HCT116 (cell line): ENCODE measurements around the gene LRBA. TPM values are rescaled to one million over a fixed set of nuclear protein-coding genes. Genes with fewer than 3 reads are reported as not detected.

Source experiments
- ATAC-seq: fragments of 200-7000 bp; cut with Tn5 transposase; 2 replicates; pipeline ENCODE4 v1.9.1; 2020; ENCODE audit warnings: mild to moderate bottlenecking, moderate library complexity
- BruUV-seq: library from RNA; stranded (reverse); fragments of 400-500 nt; replicated peaks from 2 replicates; lab custom pipeline; 2021; lab: Mats Ljungman, UMichigan
- CTCF ChIA-PET: fragments of 300-600 bp; sonication (Branson Sonifier 250); formaldehyde crosslinking; loops from one replicate; lab custom pipeline; 2021; ENCODE audit warnings: antibody characterized with exemption; lab: Charles Lee
- POLR2A ChIA-PET: fragments of 300-600, 350-600 bp; sonication (Branson Sonifier 250); formaldehyde crosslinking; loops from one replicate; lab custom pipeline; 2021; ENCODE audit warnings: antibody characterized with exemption; lab: Charles Lee
- RAD21 ChIA-PET, 2 experiments: fragments of 300-600 bp; sonication (Branson Sonifier 250); formaldehyde crosslinking; loops; one replicate each; lab custom pipeline; 2023; ENCODE audit warnings: low total read pairs in 2 of 2; ENCODE audit not compliant: uncharacterized antibody in 2 of 2, unreplicated experiment in 2 of 2, low non-redundant PET in 1 of 2; lab: Charles Lee
- DNase-seq: peaks from one replicate; pipeline ENCODE4 v3.0.0-alpha.2; 2010; ENCODE audit warnings: low read depth, low spot score
- H2AFZ ChIP-seq: fragments of 200-600 bp; shearing (Covaris generic), sonication (generic); 2 replicates; pipeline ENCODE4 v1.6.1; 2017; ENCODE audit warnings: low read depth, mixed run types, mixed read lengths, antibody characterized with exemption, low read length; ENCODE audit not compliant: poor library complexity, severe bottlenecking
- H3K27ac ChIP-seq: 2 replicates; pipeline ENCODE4 v1.5.1; 2012; ENCODE audit warnings: low read depth, low read length
- H3K27me3 ChIP-seq: fragments of 200-600 bp; sonication (generic); 2 replicates; pipeline ENCODE4 v1.6.1; 2016; ENCODE audit warnings: mixed run types, low read length, mixed read lengths; ENCODE audit not compliant: insufficient read depth
- H3K36me3 ChIP-seq, 2 experiments: fragments of 200-500 bp in 1 of 2; fragments of 200-600 bp in 1 of 2; sonication (Bioruptor generic) in 1 of 2; sonication (generic) in 1 of 2; 2 replicates each; pipeline versions ENCODE4 v1.5.1 to v1.6.1; 2014 to 2016; ENCODE audit warnings: low read length in 2 of 2, inconsistent platforms in 1 of 2, mixed read lengths in 1 of 2, mixed run types in 1 of 2; ENCODE audit not compliant: insufficient read depth in 2 of 2, control insufficient read depth in 1 of 2
- H3K4me1 ChIP-seq, 2 experiments: fragments of 200-600 bp in 1 of 2; sonication (generic) in 1 of 2; 2 replicates each; pipeline versions ENCODE4 v1.5.1 to v1.6.1; 2012 to 2017; ENCODE audit warnings: low read length in 2 of 2, inconsistent platforms in 1 of 2, mild to moderate bottlenecking in 1 of 2, mixed read lengths in 1 of 2, mixed run types in 1 of 2, moderate library complexity in 1 of 2; ENCODE audit not compliant: insufficient read depth in 2 of 2, control insufficient read depth in 1 of 2
- H3K4me2 ChIP-seq: fragments of 200-600 bp; sonication (generic); 2 replicates; pipeline ENCODE4 v1.6.1; 2017; ENCODE audit warnings: mixed run types, low read length, mixed read lengths
- H3K4me3 ChIP-seq, 2 experiments: fragments of 200-600 bp in 1 of 2; sonication (generic) in 1 of 2; replicated peaks in 1 of 2; 2 replicates each; pipeline ENCODE4 v1.5.1; 2011 to 2016; ENCODE audit warnings: low read length in 2 of 2, control low read depth in 1 of 2, low read depth in 1 of 2, mild to moderate bottlenecking in 1 of 2, mixed read lengths in 1 of 2, mixed run types in 1 of 2
- H3K79me2 ChIP-seq: fragments of 200-600 bp; sonication (generic); 2 replicates; pipeline ENCODE4 v1.6.1; 2017; ENCODE audit warnings: mild to moderate bottlenecking, mixed run types, low read length, moderate library complexity, mixed read lengths; ENCODE audit not compliant: insufficient read depth
- H3K9ac ChIP-seq: fragments of 200-600 bp; sonication (generic); 2 replicates; pipeline ENCODE4 v1.6.1; 2016; ENCODE audit warnings: low read length, mixed read lengths
- H3K9me2 ChIP-seq: fragments of 200-600 bp; sonication (generic), shearing (Covaris generic); 2 replicates; pipeline ENCODE4 v1.6.1; 2017; ENCODE audit warnings: mixed run types, mild to moderate bottlenecking, moderate library complexity; ENCODE audit not compliant: insufficient read depth
- H3K9me3 ChIP-seq, 2 experiments: fragments of 200-500 bp in 1 of 2; fragments of 200-600 bp in 1 of 2; sonication (Bioruptor generic) in 1 of 2; sonication (generic) in 1 of 2; 2 replicates each; pipeline ENCODE4 v1.6.1; 2014 to 2017; ENCODE audit warnings: low read length in 2 of 2, mixed read lengths in 2 of 2, inconsistent platforms in 1 of 2, low read depth in 1 of 2, mild to moderate bottlenecking in 1 of 2, mixed run types in 1 of 2, moderate library complexity in 1 of 2; ENCODE audit not compliant: control insufficient read depth in 1 of 2, insufficient read depth in 1 of 2
- H4K20me1 ChIP-seq: fragments of 200-600 bp; sonication (generic), shearing (Covaris generic); 2 replicates; pipeline ENCODE4 v1.6.1; 2017; ENCODE audit warnings: mixed run types, mild to moderate bottlenecking, moderate library complexity; ENCODE audit not compliant: insufficient read depth
- CBX3 ChIP-seq: IDR thresholded peaks from 2 replicates; pipeline ENCODE4 v1.6.1; 2012; ENCODE audit warnings: low read depth
- ELF1 ChIP-seq: IDR thresholded peaks from 2 replicates; pipeline ENCODE4 v1.6.1; 2012; ENCODE audit warnings: low read depth, borderline replicate concordance
- EZH2phosphoT487 ChIP-seq: fragments of 200-600 bp; IDR thresholded peaks from 2 replicates; pipeline ENCODE4 v1.6.1; 2018; ENCODE audit warnings: antibody characterized with exemption, borderline replicate concordance
- FOSL1 ChIP-seq: IDR thresholded peaks from 2 replicates; pipeline ENCODE4 v1.6.1; 2012; ENCODE audit warnings: low read depth
- MAX ChIP-seq: IDR thresholded peaks from 2 replicates; pipeline ENCODE4 v1.6.1; 2012
- POLR2A ChIP-seq: IDR thresholded peaks from 2 replicates; pipeline ENCODE4 v1.7.0; 2011; ENCODE audit warnings: borderline replicate concordance; ENCODE audit not compliant: insufficient read depth, insufficient read length; ENCODE audit errors: extremely low read depth
- RAD21 ChIP-seq: IDR thresholded peaks from 2 replicates; pipeline ENCODE4 v1.6.1; 2012; ENCODE audit warnings: low read depth, mild to moderate bottlenecking
- REST ChIP-seq: IDR thresholded peaks from 2 replicates; pipeline ENCODE4 v1.6.1; 2012; ENCODE audit warnings: low read depth
- SIN3A ChIP-seq: IDR thresholded peaks from 2 replicates; pipeline ENCODE4 v1.6.1; 2012; ENCODE audit warnings: low read depth
- SP1 ChIP-seq: IDR thresholded peaks from 2 replicates; pipeline ENCODE4 v1.6.1; 2012; ENCODE audit warnings: low read depth
- SRF ChIP-seq: IDR thresholded peaks from 2 replicates; pipeline ENCODE4 v1.6.1; 2012; ENCODE audit warnings: low read depth
- TCF7L2 ChIP-seq: IDR thresholded peaks from 2 replicates; pipeline ENCODE4 v1.7.0; 2011; ENCODE audit warnings: borderline replicate concordance, inconsistent platforms; ENCODE audit not compliant: insufficient read depth, insufficient read length; ENCODE audit errors: extremely low read depth
- YY1 ChIP-seq: IDR thresholded peaks from 2 replicates; pipeline ENCODE4 v1.6.1; 2011; ENCODE audit warnings: low read length, low read depth, moderate library complexity, mild to moderate bottlenecking; ENCODE audit not compliant: insufficient replicate concordance; ENCODE audit errors: extremely low read depth
- ZNF274 ChIP-seq: fragments of 200-500 bp; sonication (Bioruptor generic); IDR thresholded peaks from 2 replicates; pipeline ENCODE4 v1.6.1; 2014; ENCODE audit warnings: mild to moderate bottlenecking, low read depth, low read length, inconsistent platforms
- intact Hi-C: fragments of 100-400 bp; cut with micrococcal nuclease; formaldehyde crosslinking; loops from 2 replicates; pipeline ENCODE4 v1.10.0; 2022
- total RNA-seq: library from RNA; stranded (reverse); gene quantifications from one replicate; pipeline ENCODE4 v1.2.1, GENCODE V29; 2021; ENCODE audit not compliant: unreplicated experiment
- TF ChIP-seq, protein P1 (sequence below): IDR thresholded peaks from 2 replicates; pipeline ENCODE4 v1.6.1; 2012
- TF ChIP-seq, protein P2 (sequence below), 3 experiments: fragments of 200-600 bp in 1 of 3; sonication (generic) in 1 of 3; IDR thresholded peaks in 2 of 3; conservative IDR thresholded peaks in 1 of 3; 2 replicates each; pipeline ENCODE4 v1.5.1; 2012 to 2017; ENCODE audit warnings: low read depth in 2 of 3, low read length in 2 of 3, antibody characterized with exemption in 1 of 3, borderline replicate concordance in 1 of 3, control low read depth in 1 of 3, mild to moderate bottlenecking in 1 of 3, mixed read lengths in 1 of 3, mixed run types in 1 of 3, moderate library complexity in 1 of 3; ENCODE audit not compliant: insufficient read depth in 1 of 3

Gene LRBA
- total RNA-seq, 1 experiment from 2014 or later, result 79.8 TPM

GRCh38 chr4:150229520-150229919 is 785.6 kb downstream of the LRBA start:
- Histone ChIP-seq H3K4me2 (no peak overlapping the region), H3K9me3 (no peaks in the 10 kb centered on the region), H3K36me3 (no peaks in the 10 kb centered on the region), H3K4me1 (no peaks in the 10 kb centered on the region), H3K27me3 (no peaks in the 10 kb centered on the region), H3K79me2 (no peaks in the 10 kb centered on the region), H2AFZ (no peak overlapping the region), H3K27ac (no peak overlapping the region), H3K9me2 (no peaks in the 10 kb centered on the region), H3K9ac (no peak overlapping the region), H4K20me1 (no peaks in the 10 kb centered on the region), H3K4me3 (no peak overlapping the region)
- no TSS peak for BruUV-seq
- RAD21 ChIA-PET, result no interaction called here
- intact Hi-C loops, result no loop called here
- ATAC-seq, result no peak
- DNase-seq, result no peak
- TF ChIP-seq YY1 (no peak), ELF1 (no peak), CBX3 (no peak), ZNF274 (no peak), SRF (no peak), REST (no peak), SP1 (no peak), MAX (no peak), RAD21 (no peak), FOSL1 (no peak), EZH2phosphoT487 (no peak), SIN3A (no peak), POLR2A (no peak), TCF7L2 (no peak)
- TF ChIP-seq, protein P1, sequence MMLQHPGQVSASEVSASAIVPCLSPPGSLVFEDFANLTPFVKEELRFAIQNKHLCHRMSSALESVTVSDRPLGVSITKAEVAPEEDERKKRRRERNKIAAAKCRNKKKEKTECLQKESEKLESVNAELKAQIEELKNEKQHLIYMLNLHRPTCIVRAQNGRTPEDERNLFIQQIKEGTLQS, result no peak
- TF ChIP-seq, protein P2, sequence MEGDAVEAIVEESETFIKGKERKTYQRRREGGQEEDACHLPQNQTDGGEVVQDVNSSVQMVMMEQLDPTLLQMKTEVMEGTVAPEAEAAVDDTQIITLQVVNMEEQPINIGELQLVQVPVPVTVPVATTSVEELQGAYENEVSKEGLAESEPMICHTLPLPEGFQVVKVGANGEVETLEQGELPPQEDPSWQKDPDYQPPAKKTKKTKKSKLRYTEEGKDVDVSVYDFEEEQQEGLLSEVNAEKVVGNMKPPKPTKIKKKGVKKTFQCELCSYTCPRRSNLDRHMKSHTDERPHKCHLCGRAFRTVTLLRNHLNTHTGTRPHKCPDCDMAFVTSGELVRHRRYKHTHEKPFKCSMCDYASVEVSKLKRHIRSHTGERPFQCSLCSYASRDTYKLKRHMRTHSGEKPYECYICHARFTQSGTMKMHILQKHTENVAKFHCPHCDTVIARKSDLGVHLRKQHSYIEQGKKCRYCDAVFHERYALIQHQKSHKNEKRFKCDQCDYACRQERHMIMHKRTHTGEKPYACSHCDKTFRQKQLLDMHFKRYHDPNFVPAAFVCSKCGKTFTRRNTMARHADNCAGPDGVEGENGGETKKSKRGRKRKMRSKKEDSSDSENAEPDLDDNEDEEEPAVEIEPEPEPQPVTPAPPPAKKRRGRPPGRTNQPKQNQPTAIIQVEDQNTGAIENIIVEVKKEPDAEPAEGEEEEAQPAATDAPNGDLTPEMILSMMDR (IDR thresholded peaks at IDR 0.05 in 2 of 3, conservative IDR thresholded peaks at IDR 0.05 in 1 of 3; ENCODE audit: borderline replicate concordance in 1 of 3, insufficient read depth in 1 of 3, low read depth in 2 of 3, low read length in 2 of 3), result no peak
- CTCF ChIA-PET, result no interaction called here
- POLR2A ChIA-PET, result no interaction called here
